Measurements from ENCODE around the gene CAMK1D. TPM values are rescaled to one million over a fixed set of nuclear protein-coding genes. Genes with fewer than 3 reads are reported as not detected.

The CAMK1D gene
- total and polyA plus RNA-seq, 9 donors: 1.8 to 11.7 (median 5.5) TPM

GRCh38 chr10:12503311-12503710 is 154.0 kb downstream of the CAMK1D start:
- H3K27ac ChIP-seq: no peak overlapping the region
- H3K36me3 ChIP-seq: no peaks in the 10 kb centered on the region
- WGBS, 3 donors: 85 to 92% (median 91%) methylated on average over 10 of the region's 10 CpGs
- TF ChIP-seq EP300 (IDR thresholded peaks at IDR 0.05) (no peak), CTCF (IDR thresholded peaks at IDR 0.05) (no peak), POLR2A (IDR thresholded peaks at IDR 0.05) (no peak)
- intact Hi-C loops (cut with DNase I): no loop called here
- no peaks in the 10 kb centered on the region for H3K27me3 ChIP-seq
- DNase-seq: no peak
- no peak overlapping the region for H3K4me3 ChIP-seq
- H3K4me1 ChIP-seq (ENCODE audit: insufficient read depth): peaks cover 12% of the 10 kb centered on the region
- H3K9me3 ChIP-seq: no peaks in the 10 kb centered on the region

- Histone ChIP-seq H3K4me3 (no peak overlapping the region), H3K27ac (no peak overlapping the region), H3K36me3 (no peaks in the 10 kb centered on the region), H3K27me3 (no peaks in the 10 kb centered on the region), H3K4me1 (ENCODE audit: insufficient read depth) (peaks cover 10% of the 10 kb centered on the region), H3K9me3 (no peaks in the 10 kb centered on the region)
- intact Hi-C loops (cut with DNase I): no loop called here
- 97 to 98% (median 98%) methylated on average over 11 of the region's 11 CpGs for WGBS, 3 donors
- TF ChIP-seq EP300 (IDR thresholded peaks at IDR 0.05): no peak
- TF ChIP-seq POLR2A (IDR thresholded peaks at IDR 0.05): no peak
- no peak for TF ChIP-seq CTCF (IDR thresholded peaks at IDR 0.05)
- DNase-seq: no peak
Measured at GRCh38 chr10:12504176-12504575, 154.8 kb downstream of the CAMK1D start.

GRCh38 chr10:12504628-12505027 is 155.3 kb downstream of the CAMK1D start:
- Histone ChIP-seq H3K27ac (no peak overlapping the region), H3K27me3 (no peaks in the 10 kb centered on the region), H3K36me3 (no peaks in the 10 kb centered on the region), H3K4me1 (ENCODE audit: insufficient read depth) (peaks cover 8% of the 10 kb centered on the region), H3K9me3 (no peaks in the 10 kb centered on the region), H3K4me3 (no peak overlapping the region)
- intact Hi-C loops (cut with DNase I): loop anchor here in 1 of 4 donors (5.0 kb wide), 1 partner anchor 208 kb away; no protein-coding TSS in a partner anchor
- DNase-seq: no peak
- TF ChIP-seq EP300 (IDR thresholded peaks at IDR 0.05): no peak
- no peak for TF ChIP-seq POLR2A (IDR thresholded peaks at IDR 0.05)
- TF ChIP-seq CTCF (IDR thresholded peaks at IDR 0.05): no peak
- WGBS, 3 donors: 95 to 96% (median 96%) methylated on average over 10 of the region's 10 CpGs

- no peaks in the 10 kb centered on the region for H3K9me3 ChIP-seq
- intact Hi-C loops (cut with DNase I): loop anchor here in 1 of 4 donors (5.0 kb wide), 1 partner anchor 207 kb away; no protein-coding TSS in a partner anchor
- H3K4me3 ChIP-seq: no peak overlapping the region
- no peak for DNase-seq
- no peaks in the 10 kb centered on the region for H3K27me3 ChIP-seq
- no peak overlapping the region for H3K27ac ChIP-seq
- no peaks in the 10 kb centered on the region for H3K36me3 ChIP-seq
- peaks cover 5% of the 10 kb centered on the region for H3K4me1 ChIP-seq (ENCODE audit: insufficient read depth)
- TF ChIP-seq POLR2A (IDR thresholded peaks at IDR 0.05) (no peak), CTCF (IDR thresholded peaks at IDR 0.05) (no peak), EP300 (IDR thresholded peaks at IDR 0.05) (no peak)
- 94 to 95% (median 95%) methylated on average over 6 of the region's 6 CpGs for WGBS, 3 donors
Measured at GRCh38 chr10:12505683-12506082, 156.3 kb downstream of the CAMK1D start.
